Fibroblast of the aortic adventitia (primary cell): ENCODE data around the gene RGS6. TPM values are rescaled to one million over a fixed set of nuclear protein-coding genes. Genes with fewer than 3 reads are reported as not detected.

Experiments
- DNase-seq: peaks from one replicate; pipeline ENCODE4 v3.0.0-alpha.2; 2010; ENCODE audit warnings: low read depth
- H3K4me3 ChIP-seq: 2 replicates; pipeline ENCODE4 v1.5.1; 2011; ENCODE audit warnings: low read depth, mild to moderate bottlenecking, control low read depth, low read length, moderate library complexity
- CTCF ChIP-seq: IDR thresholded peaks from 2 replicates; pipeline ENCODE4 v1.5.1; 2011; ENCODE audit warnings: mild to moderate bottlenecking, low read length, control low read depth, inconsistent platforms; ENCODE audit not compliant: insufficient read depth
- total RNA-seq: library from RNA; depleted of rRNA; stranded (reverse); fragments of >200 nt; gene quantifications from 2 replicates; pipeline ENCODE4 v1.2.3, GENCODE V29; 2012; ENCODE audit warnings: low replicate concordance

RGS6 gene
- total RNA-seq, 1 donor = not detected

GRCh38 chr14:72568296-72568992, 636.2 kb downstream of the RGS6 start:
- no peak for TF ChIP-seq CTCF
- no peak for DNase-seq
- no peak overlapping the region for H3K4me3 ChIP-seq

- H3K4me3 ChIP-seq = no peak overlapping the region
- no peak for TF ChIP-seq CTCF
- peak; percentile 17 for DNase-seq
These were observed 641.6 kb downstream of the RGS6 start for GRCh38 chr14:72573725-72574417.

GRCh38 chr14:72574715-72575114, 642.5 kb downstream of the RGS6 start:
- no peak for TF ChIP-seq CTCF
- DNase-seq = no peak
- H3K4me3 ChIP-seq = no peak overlapping the region

- no peak overlapping the region for H3K4me3 ChIP-seq
- peak; percentile 52 for DNase-seq
- no peak for TF ChIP-seq CTCF
These were observed 644.0 kb downstream of the RGS6 start for GRCh38 chr14:72576258-72576657.

GRCh38 chr14:72577521-72577920, 645.3 kb downstream of the RGS6 start:
- H3K4me3 ChIP-seq = no peak overlapping the region
- no peak for DNase-seq
- no peak for TF ChIP-seq CTCF

- DNase-seq = no peak
- no peak overlapping the region for H3K4me3 ChIP-seq
- TF ChIP-seq CTCF = no peak
These were observed 646.3 kb downstream of the RGS6 start for GRCh38 chr14:72578514-72578913.
